CD4-positive, alpha-beta T cell treated with Interferon alpha-2 for 1 hour (primary cell): ENCODE measurements around the gene PBXIP1.
"Not testable (repeated sequence)": the region's sequence is repeated elsewhere in the genome, so short reads cannot be mapped to it uniquely, and the experiment has no call there.

Experiments used
- DNase-seq, 2 donors: peaks; one replicate each; pipeline ENCODE4 v3.0.0-alpha.2; 2020 to 2022

PBXIP1 gene

DNA sequence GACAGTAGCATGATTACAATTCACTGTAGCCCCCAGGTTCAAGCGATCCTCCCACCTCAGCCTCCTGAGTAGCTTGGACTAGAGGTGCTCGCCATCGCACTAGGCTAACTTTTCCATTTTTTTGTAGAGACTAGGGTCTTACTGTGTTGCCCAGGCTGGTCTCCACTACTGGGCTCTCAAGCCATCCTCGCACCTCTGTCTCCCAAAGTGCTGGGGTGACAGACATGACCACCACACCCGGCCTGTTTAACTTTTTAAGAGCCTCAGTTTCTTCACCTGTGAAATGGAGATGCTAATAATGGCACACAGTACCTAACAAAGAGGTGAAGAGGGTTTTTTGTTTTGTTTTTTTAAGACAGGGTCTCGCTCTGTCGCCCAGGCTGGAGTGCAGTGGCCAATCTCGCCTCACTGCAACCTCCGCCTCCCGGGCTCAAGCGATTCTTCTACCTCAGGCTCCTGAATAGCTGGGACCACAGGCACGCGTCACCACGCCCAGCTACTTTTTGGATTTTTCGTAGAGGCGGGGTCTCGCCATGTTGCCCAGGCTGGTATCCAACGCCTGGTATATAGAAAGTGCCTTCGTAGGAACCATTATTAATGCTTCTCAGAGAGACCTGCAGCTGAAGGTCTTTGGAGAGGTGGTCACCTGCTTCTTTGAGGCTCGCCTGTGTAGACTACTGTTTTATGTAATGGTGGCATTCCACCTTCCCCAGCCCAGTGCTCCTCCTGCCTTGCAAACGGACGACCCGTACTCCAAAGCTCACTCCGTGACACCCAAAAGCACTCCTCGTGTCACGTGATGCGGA, 19.9 kb downstream of the PBXIP1 start:
- no peak for DNase-seq

GRCh38 chr1:154934358-154934948, 21.4 kb downstream of the PBXIP1 start:
- DNase-seq = no peak

- DNase-seq = no peak
These were observed 23.9 kb downstream of the PBXIP1 start for GRCh38 chr1:154931940-154932487.

DNA sequence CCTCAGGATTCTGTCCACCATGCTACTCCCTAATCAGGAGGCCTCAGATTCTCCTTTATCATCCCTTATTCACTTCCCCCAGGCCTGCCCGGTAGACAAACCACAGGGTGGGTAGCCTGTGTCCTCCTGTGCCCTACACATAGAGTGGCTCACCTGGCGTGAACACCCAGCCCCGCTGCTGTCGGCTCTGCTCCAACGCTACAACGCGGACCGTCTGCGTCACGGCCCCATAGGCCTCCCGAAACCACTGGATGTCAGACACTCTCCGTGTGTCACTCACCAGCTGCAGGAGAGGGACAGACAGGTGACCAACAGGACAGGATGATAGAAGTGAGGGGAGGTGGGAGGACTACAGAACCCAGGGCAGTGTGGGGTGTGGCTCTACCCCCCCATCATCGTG, 29.7 kb downstream of the PBXIP1 start:
- DNase-seq = no peak

- no peak for DNase-seq
These were observed 30.3 kb downstream of the PBXIP1 start for GRCh38 chr1:154925335-154926170.

GRCh38 chr1:154923695-154924094, 32.2 kb downstream of the PBXIP1 start:
- no peak for DNase-seq

DNA sequence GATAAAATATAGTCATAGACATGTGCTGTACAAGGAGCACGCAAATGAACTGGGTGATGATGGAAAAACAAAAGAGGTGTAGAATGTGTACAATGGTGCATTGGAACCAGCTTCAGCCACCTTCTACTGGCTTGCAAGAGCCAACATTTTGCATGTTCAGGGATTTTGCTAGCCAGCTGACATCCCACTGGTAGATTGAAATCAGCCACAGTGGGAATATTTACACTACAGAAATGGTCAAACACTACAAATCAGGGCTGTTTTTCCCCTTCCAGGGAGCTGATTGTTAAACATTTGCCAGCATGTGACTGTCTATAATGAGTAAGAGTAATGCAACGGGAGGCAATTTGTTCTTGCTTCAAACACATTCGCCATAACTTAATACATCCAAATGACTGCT, 42.6 kb downstream of the PBXIP1 start:
- DNase-seq = no peak

DNA sequence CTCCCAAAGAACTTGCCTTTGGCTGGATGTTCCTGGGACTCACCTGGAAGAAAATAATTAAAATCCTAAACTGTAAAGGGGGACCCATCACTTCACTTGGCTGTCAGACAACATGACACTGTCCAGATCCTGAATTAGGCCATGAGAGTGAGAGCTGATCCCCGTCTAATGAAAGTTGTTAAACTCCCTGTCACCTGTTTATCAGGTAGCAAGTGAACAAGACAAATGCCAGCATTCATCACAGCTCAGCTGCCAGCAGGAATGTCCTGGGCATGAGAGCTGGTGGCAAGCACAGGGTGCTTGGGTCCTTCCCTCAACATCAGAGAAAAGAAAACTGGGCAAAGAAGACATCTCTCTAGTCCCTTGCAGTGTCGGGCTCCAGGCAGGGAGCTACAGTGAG, 43.1 kb downstream of the PBXIP1 start:
- no peak for DNase-seq

- no peak for DNase-seq
These were observed 44.0 kb downstream of the PBXIP1 start for GRCh38 chr1:154911691-154912550.

- no peak for DNase-seq
These were observed 45.0 kb downstream of the PBXIP1 start for GRCh38 chr1:154910851-154911250.

DNA sequence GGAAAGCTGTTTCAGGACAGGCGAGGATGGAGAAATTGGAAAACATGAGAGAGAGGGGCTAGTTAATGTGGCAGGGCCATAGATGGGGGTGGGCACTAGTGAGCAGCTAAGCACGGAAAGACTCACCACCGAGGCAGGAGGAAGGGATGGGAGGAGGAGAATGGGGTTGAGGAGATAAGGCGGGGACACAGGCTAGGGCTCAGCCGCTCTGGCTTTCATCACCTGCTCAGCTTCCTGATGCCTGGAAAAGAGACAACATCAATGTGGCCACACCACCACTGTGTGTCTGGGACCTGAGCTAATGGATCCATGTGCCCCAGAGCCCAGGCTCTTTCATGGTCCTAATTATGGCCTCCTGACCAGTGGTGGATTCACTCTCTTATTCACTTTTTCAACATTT, 47.0 kb downstream of the PBXIP1 start:
- DNase-seq = no peak

- DNase-seq = not testable (repeated sequence)
These were observed 47.8 kb downstream of the PBXIP1 start for GRCh38 chr1:154908129-154908528.

GRCh38 chr1:154906621-154907081, 49.2 kb downstream of the PBXIP1 start:
- peak in 1 of 2 donors; percentile 11 for DNase-seq

GRCh38 chr1:154902938-154903566, 52.8 kb downstream of the PBXIP1 start:
- DNase-seq = no peak

- no peak for DNase-seq
These were observed 54.3 kb downstream of the PBXIP1 start for GRCh38 chr1:154901591-154901990.

- no peak for DNase-seq
These were observed 56.9 kb downstream of the PBXIP1 start for GRCh38 chr1:154899041-154899440.

GRCh38 chr1:154896771-154897286, 59.1 kb downstream of the PBXIP1 start:
- DNase-seq = no peak

DNA sequence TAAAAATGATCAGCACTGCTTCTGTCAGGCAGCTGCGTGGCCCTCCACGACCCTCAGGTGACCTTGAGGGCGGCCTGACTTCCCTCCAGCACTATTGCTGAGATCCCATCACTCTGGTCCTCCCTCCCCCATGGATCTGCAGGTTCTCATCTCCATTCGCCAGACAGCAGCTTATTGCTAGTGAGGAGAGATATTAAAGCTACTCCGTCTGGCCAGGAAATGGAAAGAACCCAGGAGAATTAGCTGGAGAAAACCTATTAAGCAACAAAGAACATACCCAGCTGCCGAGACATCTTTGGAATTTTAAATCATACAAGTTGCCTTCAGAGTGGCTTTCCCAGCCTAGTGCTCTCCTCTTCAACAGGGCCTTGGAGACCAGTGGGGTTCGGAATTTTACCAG, 60.1 kb downstream of the PBXIP1 start:
- no peak for DNase-seq
